AG04449 (cell line): ENCODE data around the gene NECTIN2.

ENCODE experiments used
- CTCF ChIA-PET: fragments of 350-600 bp; formaldehyde crosslinking; extraction: SDS; loops from one replicate; lab custom pipeline; 2021; ENCODE audit warnings: antibody characterized with exemption; lab: Yijun Ruan, JAX
- POLR2A ChIA-PET: fragments of 400-600, 350-600 bp; formaldehyde crosslinking; extraction: SDS; loops from one replicate; lab custom pipeline; 2020; ENCODE audit warnings: antibody characterized with exemption, inconsistent platforms; lab: Yijun Ruan, JAX
- DNase-seq: peaks from one replicate; pipeline ENCODE4 v3.0.0-alpha.2; 2010; ENCODE audit warnings: low read depth, low spot score
- H3K4me3 ChIP-seq: 2 replicates; pipeline ENCODE4 v1.5.1; 2011; ENCODE audit warnings: low read depth, mild to moderate bottlenecking, control low read depth, low read length
- TF ChIP-seq, protein P1 (sequence below): IDR thresholded peaks from one replicate; pipeline ENCODE4 v1.5.1; 2011; ENCODE audit warnings: mild to moderate bottlenecking, moderate library complexity, low read length, control low read depth, inconsistent platforms; ENCODE audit not compliant: insufficient read depth; ENCODE audit errors: missing control alignments

The NECTIN2 gene

DNA sequence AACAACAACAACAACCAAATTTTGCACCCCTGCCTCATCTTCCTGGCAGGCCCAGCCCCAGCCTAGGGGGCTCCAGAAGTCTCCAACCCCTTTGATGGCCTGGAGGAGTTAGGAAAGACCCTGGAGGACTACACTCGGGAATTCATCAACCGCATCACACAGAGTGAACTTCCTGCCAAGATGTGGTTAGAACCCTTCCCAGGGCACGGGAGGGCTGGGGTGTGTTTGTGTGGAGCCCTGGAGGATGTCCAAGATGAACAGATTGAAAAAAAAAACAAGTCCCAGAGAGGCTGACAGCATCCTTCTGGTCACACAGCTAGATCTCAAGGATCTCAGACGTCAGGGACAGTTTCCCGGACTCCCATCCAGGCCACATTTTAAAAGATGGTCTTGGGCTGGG, 81.6 kb downstream of the NECTIN2 start:
- TF ChIP-seq, protein P1, sequence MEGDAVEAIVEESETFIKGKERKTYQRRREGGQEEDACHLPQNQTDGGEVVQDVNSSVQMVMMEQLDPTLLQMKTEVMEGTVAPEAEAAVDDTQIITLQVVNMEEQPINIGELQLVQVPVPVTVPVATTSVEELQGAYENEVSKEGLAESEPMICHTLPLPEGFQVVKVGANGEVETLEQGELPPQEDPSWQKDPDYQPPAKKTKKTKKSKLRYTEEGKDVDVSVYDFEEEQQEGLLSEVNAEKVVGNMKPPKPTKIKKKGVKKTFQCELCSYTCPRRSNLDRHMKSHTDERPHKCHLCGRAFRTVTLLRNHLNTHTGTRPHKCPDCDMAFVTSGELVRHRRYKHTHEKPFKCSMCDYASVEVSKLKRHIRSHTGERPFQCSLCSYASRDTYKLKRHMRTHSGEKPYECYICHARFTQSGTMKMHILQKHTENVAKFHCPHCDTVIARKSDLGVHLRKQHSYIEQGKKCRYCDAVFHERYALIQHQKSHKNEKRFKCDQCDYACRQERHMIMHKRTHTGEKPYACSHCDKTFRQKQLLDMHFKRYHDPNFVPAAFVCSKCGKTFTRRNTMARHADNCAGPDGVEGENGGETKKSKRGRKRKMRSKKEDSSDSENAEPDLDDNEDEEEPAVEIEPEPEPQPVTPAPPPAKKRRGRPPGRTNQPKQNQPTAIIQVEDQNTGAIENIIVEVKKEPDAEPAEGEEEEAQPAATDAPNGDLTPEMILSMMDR: no peak
- POLR2A ChIA-PET: no interaction called here
- H3K4me3 ChIP-seq: no peak overlapping the region
- CTCF ChIA-PET: interaction anchor here (1.0 kb wide), 1 partner anchor 24 kb away, joined by 3 read pairs; no protein-coding TSS in a partner anchor
- no peak for DNase-seq

DNA sequence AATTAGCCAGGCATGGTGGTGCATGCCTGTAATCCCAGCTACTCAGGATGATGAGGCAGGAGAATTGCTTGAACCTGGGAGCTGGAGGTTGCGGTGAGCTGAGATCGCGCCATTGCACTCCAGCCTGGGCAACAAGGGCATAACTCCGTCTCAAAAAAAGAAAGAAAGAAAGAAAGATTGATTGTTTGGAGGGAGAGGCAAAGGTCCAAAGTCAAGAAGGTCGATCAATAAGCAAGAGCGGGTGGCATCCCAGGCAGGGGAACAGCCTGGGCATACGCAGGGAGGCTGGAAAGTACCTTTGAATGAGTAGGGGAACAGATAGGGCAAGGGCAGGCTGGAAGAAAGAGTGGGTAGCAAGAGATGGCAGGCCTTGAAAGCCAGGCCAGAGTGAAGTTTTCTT, 84.0 kb downstream of the NECTIN2 start:
- ChIA-PET POLR2A (no interaction called here), CTCF (interaction anchor here (1.3 kb wide), 1 partner anchor 26 kb away, joined by 4 read pairs; no protein-coding TSS in a partner anchor)
- H3K4me3 ChIP-seq: no peak overlapping the region
- TF ChIP-seq, protein P1: no peak
- DNase-seq: no peak

DNA sequence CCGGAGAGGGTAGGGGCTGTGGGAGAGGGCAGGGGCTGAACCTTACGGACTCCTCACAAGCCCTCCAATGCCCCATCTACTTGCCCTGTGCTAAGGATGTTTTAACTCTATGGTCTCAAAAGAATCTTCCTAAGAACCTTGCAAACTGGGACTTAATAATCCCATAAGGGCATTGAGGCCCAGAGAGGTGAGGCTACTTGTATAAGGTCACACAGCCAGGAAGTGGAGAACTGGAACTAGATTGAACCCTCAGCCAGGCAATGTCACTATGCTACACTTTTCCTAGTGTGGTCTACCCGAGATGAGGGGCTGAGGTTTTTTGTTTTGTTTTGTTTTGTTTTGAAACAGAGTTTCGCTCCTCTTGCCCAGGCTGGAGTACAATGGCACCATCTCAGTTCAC, 85.4 kb downstream of the NECTIN2 start:
- no peak overlapping the region for H3K4me3 ChIP-seq
- no peak for DNase-seq
- TF ChIP-seq, protein P1: no peak
- CTCF ChIA-PET: interaction anchor here (1.1 kb wide), 1 partner anchor 21 kb away, joined by 4 read pairs; no protein-coding TSS in a partner anchor
- POLR2A ChIA-PET: no interaction called here
